Stimulated activated CD8-positive, alpha-beta memory T cell treated with anti-CD3 and anti-CD28 coated beads, Interleukin-15, amount 100 ng/mL, for 4 hours (primary cell): ENCODE data around the gene TRMT10B.
A peak's percentile ranks its signal among the peaks of the same experiment; 100 is the strongest.
"Not testable (repeated sequence)": the region's sequence is repeated elsewhere in the genome, so short reads cannot be mapped to it uniquely, and the experiment has no call there.

Experiments
- DNase-seq, 2 donors: peaks; one replicate each; pipeline ENCODE4 v3.0.0-alpha.2; 2020; ENCODE audit warnings: low read depth in 2 of 2

TRMT10B gene

DNA sequence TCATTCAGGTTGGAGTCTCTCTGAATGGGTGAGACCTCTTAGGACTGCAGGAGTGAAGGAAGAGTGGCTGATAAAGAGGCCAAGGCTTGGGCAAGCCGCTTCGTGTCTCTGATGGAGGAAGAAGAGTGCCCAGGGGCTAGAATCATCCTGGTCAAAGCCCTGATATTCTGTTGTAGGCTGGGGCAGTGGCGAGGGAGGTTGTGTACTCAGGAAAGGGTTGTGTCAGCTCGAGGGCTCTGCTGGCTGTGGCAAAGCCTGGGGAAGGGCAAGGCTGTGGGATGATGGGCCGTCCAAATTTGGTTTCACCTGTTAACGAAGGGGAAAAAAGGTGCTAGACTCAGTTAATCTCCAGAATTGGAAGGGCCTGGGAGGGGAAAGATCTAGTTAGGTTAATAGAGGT lies 2.4 kb upstream of the TRMT10B start:
- no peak for DNase-seq

DNA sequence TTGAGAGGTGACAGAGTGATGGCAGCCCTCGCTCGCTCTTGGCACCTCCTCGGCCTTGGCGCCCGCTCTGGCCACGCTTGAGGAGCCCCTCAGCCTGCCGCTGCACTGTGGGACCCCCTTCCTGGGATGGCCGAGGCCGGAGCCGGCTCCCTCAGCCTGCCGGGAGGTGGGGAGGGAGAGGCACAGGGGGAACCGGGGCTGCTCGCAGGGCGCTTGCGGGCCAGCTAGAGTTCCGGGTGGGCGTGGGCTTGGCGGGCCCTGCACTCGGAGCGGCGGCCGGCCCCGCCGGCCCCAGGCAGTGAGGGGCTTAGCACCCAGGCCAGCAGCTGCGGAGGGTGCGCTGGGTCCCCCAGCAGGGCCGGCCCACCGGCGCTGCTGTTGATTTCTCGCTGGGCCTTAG lies 1.9 kb upstream of the TRMT10B start:
- not testable (repeated sequence) for DNase-seq

GRCh38 chr9:37752112-37752511 lies 1.5 kb upstream of the TRMT10B start:
- not testable (repeated sequence) for DNase-seq

- no peak for DNase-seq
Measured at GRCh38 chr9:37752642-37753488, 740 bp upstream of the TRMT10B start.

DNA sequence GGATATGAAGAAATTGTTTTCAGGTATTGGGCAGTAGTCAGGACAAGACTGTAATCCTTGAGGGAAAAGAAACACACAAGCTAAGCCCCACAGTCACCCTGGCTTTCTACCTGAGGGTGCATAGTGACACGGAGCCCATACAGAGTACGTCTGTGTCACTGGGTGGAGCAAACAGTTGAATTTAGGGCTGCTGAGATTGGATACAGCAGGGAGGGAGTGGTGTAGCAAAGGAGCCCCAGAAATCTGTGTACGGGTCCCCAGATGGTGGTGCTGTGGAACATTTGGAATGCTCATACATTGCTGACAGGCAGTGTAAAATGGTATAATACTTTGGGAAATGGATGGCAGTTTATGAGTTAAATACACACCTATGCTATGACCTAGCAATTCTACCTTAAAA lies 5.1 kb downstream of the TRMT10B start:
- DNase-seq: no peak

GRCh38 chr9:37760416-37761161 lies 7.0 kb downstream of the TRMT10B start:
- DNase-seq: no peak

- DNase-seq: no peak
Measured at GRCh38 chr9:37761511-37761910, 7.9 kb downstream of the TRMT10B start.

GRCh38 chr9:37765263-37765662 lies 11.7 kb downstream of the TRMT10B start:
- not testable (repeated sequence) for DNase-seq

DNA sequence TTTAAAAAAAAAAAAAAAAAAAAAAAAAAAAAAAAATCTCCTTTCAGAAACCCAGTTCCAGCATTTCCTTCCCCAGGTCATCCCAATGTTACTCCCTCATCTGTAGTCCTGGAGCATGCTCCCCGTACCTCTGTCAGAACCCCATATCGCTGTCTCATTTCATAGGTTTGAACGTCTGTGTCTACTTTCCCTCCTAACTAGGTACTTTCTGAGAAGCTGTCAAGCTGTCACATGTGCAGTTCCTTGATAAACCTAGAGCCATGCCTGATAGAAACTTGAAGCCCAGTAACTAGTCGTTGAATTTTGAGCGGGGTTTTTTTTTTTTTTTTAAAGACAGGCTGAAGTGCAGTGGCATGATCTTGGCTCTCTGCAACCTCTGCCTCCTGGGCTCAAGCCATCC lies 15.7 kb downstream of the TRMT10B start:
- no peak for DNase-seq

DNA sequence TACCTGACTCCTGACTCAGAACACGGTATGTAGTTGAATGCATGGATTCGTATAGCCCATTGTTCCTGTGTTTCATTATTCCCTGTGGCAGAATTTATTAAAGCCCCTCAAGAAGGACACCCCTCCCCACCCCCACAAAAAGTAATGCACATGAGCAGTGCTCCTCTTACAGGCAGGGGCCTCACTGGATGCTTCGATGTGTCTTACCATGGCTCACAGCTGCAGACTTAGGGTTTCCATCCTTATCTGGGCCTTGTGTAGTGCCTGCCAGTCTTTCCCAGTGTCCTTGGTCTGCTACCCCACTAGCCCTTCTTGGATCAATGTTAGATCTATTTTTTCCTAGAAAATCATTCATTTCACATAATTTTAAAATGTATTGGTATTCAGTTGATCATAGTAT lies 16.4 kb downstream of the TRMT10B start:
- no peak for DNase-seq

- DNase-seq: no peak
Measured at GRCh38 chr9:37775216-37775919, 21.8 kb downstream of the TRMT10B start.

- no peak for DNase-seq
Measured at GRCh38 chr9:37776328-37776727, 22.7 kb downstream of the TRMT10B start.

- DNase-seq: no peak
Measured at GRCh38 chr9:37778534-37778933, 24.9 kb downstream of the TRMT10B start.

DNA sequence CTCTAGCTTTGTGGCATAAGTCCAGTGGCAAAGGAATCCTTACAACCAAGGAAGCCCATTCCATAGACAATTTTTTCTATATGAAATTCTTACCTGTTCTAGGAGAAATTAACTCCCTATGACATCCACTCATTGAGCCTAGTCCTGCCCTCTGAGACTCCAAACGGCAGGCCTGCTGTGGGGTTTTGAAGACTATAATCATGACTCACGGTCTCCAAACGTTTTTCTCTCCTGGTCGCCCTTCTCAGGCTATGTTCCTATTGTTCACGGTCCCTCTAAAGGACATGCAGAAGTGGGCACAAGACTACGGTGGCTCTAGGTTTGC lies 30.6 kb downstream of the TRMT10B start:
- no peak for DNase-seq

DNA sequence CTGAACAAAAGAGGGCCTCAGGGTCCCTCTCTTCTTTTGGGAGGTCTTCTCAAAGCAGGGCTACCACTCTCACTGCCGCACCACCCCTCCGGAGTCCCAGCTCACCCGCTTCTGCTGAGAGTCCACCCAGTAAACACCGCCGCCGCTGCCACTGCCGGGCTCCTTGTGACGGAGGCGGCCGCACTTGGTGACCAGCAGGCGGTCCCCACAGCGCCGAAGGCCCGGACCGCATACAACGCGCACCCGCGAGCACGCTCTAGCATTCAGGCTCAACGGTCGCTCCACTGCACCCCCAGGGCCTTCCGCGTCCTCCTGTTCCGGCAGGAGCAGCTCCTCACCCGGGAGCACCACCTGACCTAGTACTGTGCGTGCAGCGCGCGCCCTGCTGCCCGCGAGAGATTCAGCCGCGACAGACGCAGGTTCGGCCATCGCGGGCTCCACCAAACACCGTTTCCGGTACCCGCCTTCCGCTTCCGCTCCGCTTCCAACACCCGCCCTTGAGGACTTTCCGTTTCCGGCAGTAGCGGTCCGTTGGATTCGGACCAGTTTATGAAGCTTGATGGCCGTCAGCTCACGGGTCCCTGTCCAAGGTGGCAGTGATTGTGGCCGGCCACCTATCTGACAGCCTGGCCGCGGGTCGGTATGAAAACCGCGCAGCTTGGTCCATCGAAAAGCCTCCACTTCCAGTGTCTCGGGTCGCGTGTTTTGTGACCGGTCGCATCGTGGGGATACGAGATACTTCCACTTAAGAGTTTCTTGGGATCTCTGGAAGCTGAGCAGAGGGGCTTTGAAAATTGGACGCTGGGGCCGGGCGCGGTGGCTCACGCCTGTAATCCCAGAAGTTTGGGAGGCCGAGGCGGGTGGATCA lies 31.2 kb downstream of the TRMT10B start, which contains the start of gene EXOSC3:
TSS of gene EXOSC3 (minus strand) at position 449 of the 868 bp plus-strand sequence. CDS start at position 429, 20 bp downstream.
- DNase-seq: peak; percentile 67 to 72

GRCh38 chr9:37787059-37787458 lies 33.5 kb downstream of the TRMT10B start:
- DNase-seq: no peak

GRCh38 chr9:37788332-37788731 lies 34.7 kb downstream of the TRMT10B start:
- no peak for DNase-seq

DNA sequence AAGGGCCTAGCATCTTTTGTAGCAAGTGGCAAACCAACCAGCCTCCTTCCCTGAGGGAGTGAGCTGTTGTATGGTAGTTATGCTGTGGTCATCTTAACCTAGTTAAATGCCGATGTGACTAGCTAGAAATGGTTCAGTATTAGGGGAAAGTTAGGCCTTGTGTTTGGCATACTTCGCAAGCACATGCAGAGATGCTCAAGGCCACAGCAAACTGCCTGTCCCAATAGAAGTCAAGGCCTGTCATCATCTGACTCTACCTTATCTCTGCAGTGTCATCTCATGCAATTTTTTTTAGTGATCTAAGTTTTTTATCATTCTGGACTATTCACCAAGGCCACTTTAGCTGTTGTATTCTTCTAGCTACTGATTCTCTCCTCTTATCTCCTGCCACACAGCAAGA lies 36.5 kb downstream of the TRMT10B start:
- DNase-seq: no peak

DNA sequence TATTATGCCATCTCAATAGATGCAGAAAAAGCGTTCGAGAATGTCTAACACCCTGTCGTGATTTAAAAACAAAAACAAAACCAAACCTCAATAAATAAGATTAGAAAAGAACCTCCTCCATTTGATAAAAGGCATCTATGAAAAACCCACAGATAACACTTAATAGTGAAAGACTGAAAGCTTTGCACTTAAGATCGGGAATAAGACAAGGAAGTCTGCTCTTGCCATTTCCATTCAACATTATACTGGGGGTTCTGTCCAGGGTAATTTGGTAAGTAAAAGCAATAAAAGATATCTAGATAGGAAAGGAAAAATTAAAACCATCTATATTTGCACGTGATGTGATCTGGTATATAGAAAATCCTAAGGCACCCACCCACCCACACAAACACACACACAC lies 38.5 kb downstream of the TRMT10B start:
- DNase-seq: no peak

GRCh38 chr9:37796232-37796631 lies 42.6 kb downstream of the TRMT10B start:
- no peak for DNase-seq

DNA sequence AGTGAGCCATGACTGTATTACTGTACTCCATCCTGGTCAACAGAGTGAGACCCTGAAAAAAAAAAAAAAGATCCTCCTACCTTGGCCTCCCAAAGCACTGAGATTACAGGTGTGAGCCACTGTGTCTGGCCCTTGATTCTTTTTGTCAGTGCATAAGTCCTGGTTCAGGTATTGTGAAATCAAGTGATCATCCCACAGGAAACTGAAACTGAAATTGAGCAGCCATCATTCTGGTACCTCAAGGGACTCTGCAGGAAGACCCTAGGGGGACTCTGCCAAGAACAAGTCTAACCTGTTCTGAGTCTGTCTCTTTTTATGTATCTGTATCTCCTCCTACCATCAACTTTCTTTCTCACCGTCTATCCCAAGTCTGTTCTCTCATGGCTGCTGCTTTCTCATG lies 45.1 kb downstream of the TRMT10B start:
- no peak for DNase-seq
